HG02852 (cell line): ENCODE data around the gene LDHAL6A.

Experiments
- ATAC-seq: cut with Tn5 transposase; IDR thresholded peaks from one replicate; pipeline ENCODE4 v1.9.1; 2021; ENCODE audit warnings: mild to moderate bottlenecking, moderate library complexity; ENCODE audit not compliant: unreplicated experiment

Gene LDHAL6A

GRCh38 chr11:18490319-18490718, 34.7 kb downstream of the LDHAL6A start:
- no peak for ATAC-seq

GRCh38 chr11:18490736-18491485, 35.3 kb downstream of the LDHAL6A start:
- no peak for ATAC-seq

GRCh38 chr11:18491924-18492323, 36.3 kb downstream of the LDHAL6A start:
- ATAC-seq, result no peak

GRCh38 chr11:18492888-18493287, 37.2 kb downstream of the LDHAL6A start:
- no peak for ATAC-seq

GRCh38 chr11:18493310-18493709, 37.7 kb downstream of the LDHAL6A start:
- no peak for ATAC-seq

- no peak for ATAC-seq
Observed at GRCh38 chr11:18495271-18495670, 39.6 kb downstream of the LDHAL6A start.

- ATAC-seq, result no peak
Observed at GRCh38 chr11:18495703-18496102, 40.0 kb downstream of the LDHAL6A start.

GRCh38 chr11:18498039-18498438, 42.4 kb downstream of the LDHAL6A start:
- ATAC-seq, result no peak

GRCh38 chr11:18501629-18502028, 46.0 kb downstream of the LDHAL6A start:
- ATAC-seq, result no peak

GRCh38 chr11:18502352-18502751, 46.7 kb downstream of the LDHAL6A start:
- no peak for ATAC-seq

- no peak for ATAC-seq
Observed at GRCh38 chr11:18521122-18521521, 65.5 kb downstream of the LDHAL6A start.

GRCh38 chr11:18522388-18522787, 66.7 kb downstream of the LDHAL6A start:
- ATAC-seq, result no peak

- ATAC-seq, result no peak
Observed at GRCh38 chr11:18523084-18523483, 67.4 kb downstream of the LDHAL6A start.

- ATAC-seq, result no peak
Observed at GRCh38 chr11:18524248-18524647, 68.6 kb downstream of the LDHAL6A start.

- ATAC-seq, result no peak
Observed at GRCh38 chr11:18526130-18526520, 70.5 kb downstream of the LDHAL6A start.

- peak; percentile 96 for ATAC-seq
Observed at GRCh38 chr11:18526521-18527296, 71.1 kb downstream of the LDHAL6A start, which contains the start of gene TSG101. Gene TSG101 (minus strand): TSS chr11:18526942. CDS start chr11:18526816, 126 bp downstream.

GRCh38 chr11:18527512-18527911, 71.9 kb downstream of the LDHAL6A start:
- ATAC-seq, result no peak
